ENCODE results near the gene SH3TC1. TPM values are rescaled to one million over a fixed set of nuclear protein-coding genes. Genes with fewer than 3 reads are reported as not detected.

The SH3TC1 gene
- total and polyA plus RNA-seq, 2 donors from 2014 or later: 43.1 to 127 TPM

DNA sequence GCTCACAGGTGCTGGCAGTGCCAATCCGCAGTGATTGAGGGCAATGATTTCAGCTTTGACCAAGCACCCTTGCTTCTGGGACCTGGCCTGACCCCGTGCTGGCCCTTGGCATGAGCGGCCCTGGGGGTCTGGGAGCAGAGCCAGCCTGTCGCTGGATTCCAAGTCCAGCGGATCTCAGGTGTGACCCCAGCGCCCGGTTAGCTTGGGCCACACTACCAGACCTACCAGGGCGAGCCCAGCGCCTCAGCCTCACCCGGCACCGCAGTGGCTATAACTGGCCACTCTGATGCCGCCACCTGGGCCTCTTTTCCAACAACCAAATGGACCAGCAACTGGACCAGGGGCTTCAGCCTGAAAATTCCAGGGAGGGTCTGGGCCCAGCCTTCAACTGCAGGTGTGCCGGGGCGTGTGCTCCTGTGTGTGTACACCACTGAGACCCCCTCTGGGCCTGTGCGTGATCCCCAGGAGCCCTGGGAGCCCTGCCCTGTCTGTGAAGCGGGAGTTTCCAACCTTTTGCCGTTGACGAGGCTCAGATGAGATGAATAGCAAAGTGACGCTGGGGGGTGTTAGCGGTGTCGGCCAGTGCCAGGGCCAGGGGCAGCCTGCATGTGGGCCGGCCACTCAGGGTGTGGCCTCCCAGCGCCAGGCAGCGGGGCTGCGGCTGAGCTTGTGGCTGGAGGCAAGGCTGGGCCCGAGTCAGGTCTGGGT is 658 bp downstream of the SH3TC1 start:
- peak overlapping the region; percentile 55 to 93 (median 88) for H3K4me3 ChIP-seq (ENCODE audit: low read length in 3 of 3)
- no peaks in the 10 kb centered on the region for H3K9me3 ChIP-seq (ENCODE audit: control insufficient read depth in 2 of 3, insufficient read depth in 1 of 3, low read length in 3 of 3)
- H3K27ac ChIP-seq (ENCODE audit: low read depth in 2 of 2, low read length in 2 of 2): peak overlapping the region; percentile 96 to 98
- H3K27me3 ChIP-seq (ENCODE audit: control insufficient read depth, insufficient read depth, low read length): no peaks in the 10 kb centered on the region
- FAIRE-seq (no peak), DNase-seq (peak in 2 of 5 donors; percentile 73 to 84)
- no peaks in the 10 kb centered on the region for H3K36me3 ChIP-seq (ENCODE audit: control insufficient read depth in 2 of 3, insufficient read depth in 3 of 3, low read length in 3 of 3)
- intact Hi-C loops (cut with DNase I): no loop called here
- TF ChIP-seq, protein P1, sequence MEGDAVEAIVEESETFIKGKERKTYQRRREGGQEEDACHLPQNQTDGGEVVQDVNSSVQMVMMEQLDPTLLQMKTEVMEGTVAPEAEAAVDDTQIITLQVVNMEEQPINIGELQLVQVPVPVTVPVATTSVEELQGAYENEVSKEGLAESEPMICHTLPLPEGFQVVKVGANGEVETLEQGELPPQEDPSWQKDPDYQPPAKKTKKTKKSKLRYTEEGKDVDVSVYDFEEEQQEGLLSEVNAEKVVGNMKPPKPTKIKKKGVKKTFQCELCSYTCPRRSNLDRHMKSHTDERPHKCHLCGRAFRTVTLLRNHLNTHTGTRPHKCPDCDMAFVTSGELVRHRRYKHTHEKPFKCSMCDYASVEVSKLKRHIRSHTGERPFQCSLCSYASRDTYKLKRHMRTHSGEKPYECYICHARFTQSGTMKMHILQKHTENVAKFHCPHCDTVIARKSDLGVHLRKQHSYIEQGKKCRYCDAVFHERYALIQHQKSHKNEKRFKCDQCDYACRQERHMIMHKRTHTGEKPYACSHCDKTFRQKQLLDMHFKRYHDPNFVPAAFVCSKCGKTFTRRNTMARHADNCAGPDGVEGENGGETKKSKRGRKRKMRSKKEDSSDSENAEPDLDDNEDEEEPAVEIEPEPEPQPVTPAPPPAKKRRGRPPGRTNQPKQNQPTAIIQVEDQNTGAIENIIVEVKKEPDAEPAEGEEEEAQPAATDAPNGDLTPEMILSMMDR (IDR thresholded peaks at IDR 0.05; ENCODE audit: borderline replicate concordance, extremely low read depth, insufficient read depth): no peak
- H3K4me1 ChIP-seq (ENCODE audit: control insufficient read depth in 2 of 3, insufficient read depth in 2 of 3, low read depth in 1 of 3, low read length in 3 of 3): peaks cover 0 to 59% (median 24%) of the 10 kb centered on the region in 3 donors
- H3K9ac ChIP-seq (ENCODE audit: low read length in 3 of 3): peak overlapping the region; percentile 13 to 88 (median 85)

DNA sequence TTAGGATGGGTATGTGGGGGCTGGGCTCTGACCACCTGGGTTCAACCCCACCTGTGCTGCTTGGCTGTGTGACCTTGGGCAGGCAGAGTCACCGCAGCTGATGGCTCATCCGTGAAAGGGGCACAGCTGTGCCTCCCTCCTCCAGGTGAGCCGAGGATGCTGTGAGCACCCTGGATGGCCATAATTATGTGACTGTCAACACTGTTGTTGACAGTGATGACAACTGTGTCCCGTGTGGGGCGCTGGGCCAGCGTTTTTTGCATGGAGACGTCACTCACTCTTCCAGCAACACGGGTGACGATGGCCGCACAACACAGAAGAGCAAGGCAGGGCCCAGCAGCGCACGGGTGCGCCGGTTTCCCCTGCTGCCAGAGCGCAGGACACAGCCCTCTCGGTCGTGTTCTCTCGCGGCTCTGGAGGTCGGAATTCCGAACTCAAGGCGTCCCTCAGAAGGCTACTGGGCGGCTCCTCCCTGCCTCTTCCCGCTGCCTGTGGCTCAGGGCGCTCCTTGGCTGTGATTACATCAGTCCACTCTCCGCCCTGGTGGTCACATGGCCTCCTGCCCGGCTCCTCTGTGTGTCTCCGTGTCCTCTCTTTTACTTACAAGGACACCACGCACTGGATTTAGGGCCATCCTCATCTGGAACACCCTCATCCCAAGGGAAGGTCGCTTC is 1.3 kb downstream of the SH3TC1 start:
- H3K4me3 ChIP-seq (ENCODE audit: low read length in 3 of 3): peak overlapping the region; percentile 55 to 93 (median 88)
- TF ChIP-seq, protein P1 (IDR thresholded peaks at IDR 0.05; ENCODE audit: borderline replicate concordance, extremely low read depth, insufficient read depth): no peak
- H3K36me3 ChIP-seq (ENCODE audit: control insufficient read depth in 2 of 3, insufficient read depth in 3 of 3, low read length in 3 of 3): no peaks in the 10 kb centered on the region
- H3K9ac ChIP-seq (ENCODE audit: low read length in 3 of 3): peak overlapping the region; percentile 13 to 88 (median 85)
- intact Hi-C loops (cut with DNase I): no loop called here
- peak overlapping the region; percentile 96 to 98 for H3K27ac ChIP-seq (ENCODE audit: low read depth in 2 of 2, low read length in 2 of 2)
- peaks cover 0 to 57% (median 26%) of the 10 kb centered on the region in 3 donors for H3K4me1 ChIP-seq (ENCODE audit: control insufficient read depth in 2 of 3, insufficient read depth in 2 of 3, low read depth in 1 of 3, low read length in 3 of 3)
- FAIRE-seq (no peak), DNase-seq (peak in 1 of 5 donors; percentile 93)
- H3K27me3 ChIP-seq (ENCODE audit: control insufficient read depth, insufficient read depth, low read length): no peaks in the 10 kb centered on the region
- no peaks in the 10 kb centered on the region for H3K9me3 ChIP-seq (ENCODE audit: control insufficient read depth in 2 of 3, insufficient read depth in 1 of 3, low read length in 3 of 3)

DNA sequence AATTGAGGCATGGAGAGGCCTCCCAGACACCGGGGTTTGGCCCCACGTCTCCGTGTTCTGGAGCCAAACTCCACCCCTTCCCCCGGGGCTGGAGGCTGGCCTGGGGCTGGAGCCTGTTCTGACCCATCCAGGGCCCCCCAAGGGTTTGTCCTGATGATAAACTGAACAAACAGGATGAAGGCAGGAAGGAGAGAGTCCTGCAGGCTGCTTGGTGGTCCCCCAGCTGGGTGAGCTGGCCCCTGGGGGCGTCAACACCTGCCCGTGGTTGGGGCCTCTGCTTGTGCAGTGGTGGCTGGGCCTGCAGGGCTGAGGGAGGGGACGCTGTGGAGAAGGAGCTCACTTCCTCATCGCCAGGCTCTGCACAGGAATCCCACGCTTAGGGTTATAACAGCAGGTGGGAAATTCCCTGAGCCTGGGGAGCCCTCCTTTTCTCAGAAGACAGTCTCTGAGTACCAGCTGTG is 2.3 kb downstream of the SH3TC1 start:
- Histone ChIP-seq H3K9ac (ENCODE audit: low read length in 3 of 3) (peak overlapping the region in 2 of 3 donors; percentile 50 to 88), H3K4me1 (ENCODE audit: control insufficient read depth in 2 of 3, insufficient read depth in 2 of 3, low read depth in 1 of 3, low read length in 3 of 3) (peaks cover 0 to 57% (median 26%) of the 10 kb centered on the region in 3 donors), H3K36me3 (ENCODE audit: control insufficient read depth in 2 of 3, insufficient read depth in 3 of 3, low read length in 3 of 3) (peaks cover 0 to 3% (median 0%) of the 10 kb centered on the region in 3 donors), H3K4me3 (ENCODE audit: low read length in 3 of 3) (peak overlapping the region in 2 of 3 donors; percentile 88 to 93), H3K9me3 (ENCODE audit: control insufficient read depth in 2 of 3, insufficient read depth in 1 of 3, low read length in 3 of 3) (no peaks in the 10 kb centered on the region), H3K27me3 (ENCODE audit: control insufficient read depth, insufficient read depth, low read length) (no peaks in the 10 kb centered on the region), H3K27ac (ENCODE audit: low read depth in 2 of 2, low read length in 2 of 2) (peak overlapping the region; percentile 96 to 98)
- FAIRE-seq (no peak), DNase-seq (peak in 1 of 5 donors; percentile 83)
- intact Hi-C loops (cut with DNase I): no loop called here
- TF ChIP-seq, protein P1 (IDR thresholded peaks at IDR 0.05; ENCODE audit: borderline replicate concordance, extremely low read depth, insufficient read depth): no peak
